ENCODE data around the gene GNAT2.

The GNAT2 gene

DNA sequence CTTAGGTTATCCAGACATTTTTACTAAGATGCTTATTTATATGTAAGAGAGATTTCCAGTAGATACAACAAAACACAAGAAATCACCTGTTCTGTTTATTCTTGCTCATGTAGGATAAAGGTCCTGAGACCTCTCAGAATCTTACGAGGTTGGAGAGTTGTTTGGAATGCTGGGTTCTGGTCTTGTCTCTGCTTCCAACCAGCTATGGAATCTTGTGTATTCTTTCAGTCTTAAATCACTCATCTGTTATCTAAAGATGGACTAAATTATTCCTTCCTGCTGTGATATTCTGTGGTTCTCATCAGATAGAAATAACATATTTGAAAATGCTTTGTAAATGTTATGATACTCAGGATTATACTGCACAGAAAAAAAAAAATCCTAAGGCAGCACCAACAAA is 21.3 kb downstream of the GNAT2 start:
- H3K9me3 ChIP-seq (replicated peaks in 1 of 11), result no peaks in the 10 kb centered on the region
- peaks cover 0 to 14% (median 0%) of the 10 kb centered on the region in 10 experiments; a peak in 4 of 20 replicates for H3K4me1 ChIP-seq
- H3K4me3 ChIP-seq, result no peak overlapping the region
- peaks cover 37 to 78% (median 50%) of the 10 kb centered on the region in 11 experiments for H3K36me3 ChIP-seq
- H4K20me1 ChIP-seq, result peaks cover 0 to 14% (median 0%) of the 10 kb centered on the region in 11 experiments; a peak in 3 of 22 replicates
- no peak overlapping the region for H3K4me2 ChIP-seq
- no peak overlapping the region for H3K27ac ChIP-seq
- no peaks in the 10 kb centered on the region for H3K27me3 ChIP-seq
- TF ChIP-seq Cebpa-rat (IDR thresholded peaks at IDR 0.05), result no peak
- no peak overlapping the region for H3K9ac ChIP-seq

DNA sequence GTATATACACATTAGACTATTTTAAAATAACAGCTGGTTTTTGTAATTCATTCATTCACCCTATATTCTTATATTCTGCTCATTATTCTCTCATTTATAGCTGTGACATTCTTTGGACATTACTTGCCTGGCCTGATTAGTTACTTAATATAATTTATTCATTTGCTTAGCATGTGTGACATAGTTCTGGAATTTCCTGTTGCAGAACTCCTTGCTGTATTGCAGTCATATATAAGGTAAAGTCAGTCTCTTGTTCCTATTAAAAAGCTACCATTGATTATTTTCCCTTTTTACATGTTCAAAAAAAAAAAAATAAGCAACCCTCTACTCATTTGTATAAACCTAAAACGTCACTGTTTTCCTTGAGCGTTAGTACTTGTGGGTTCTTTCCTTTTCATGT is 23.9 kb downstream of the GNAT2 start:
- no peak overlapping the region for H3K4me2 ChIP-seq
- no peak overlapping the region for H3K27ac ChIP-seq
- H3K36me3 ChIP-seq, result peaks cover 63 to 95% (median 76%) of the 10 kb centered on the region in 11 experiments
- peaks cover 0 to 37% (median 2%) of the 10 kb centered on the region in 11 experiments; a peak in 9 of 22 replicates for H4K20me1 ChIP-seq
- H3K27me3 ChIP-seq, result no peaks in the 10 kb centered on the region
- TF ChIP-seq Cebpa-rat (IDR thresholded peaks at IDR 0.05), result no peak
- H3K4me3 ChIP-seq, result no peak overlapping the region
- no peak overlapping the region for H3K9ac ChIP-seq
- H3K9me3 ChIP-seq (replicated peaks in 1 of 11), result no peaks in the 10 kb centered on the region
- peaks cover 0 to 14% (median 0%) of the 10 kb centered on the region in 10 experiments; a peak in 4 of 20 replicates for H3K4me1 ChIP-seq

DNA sequence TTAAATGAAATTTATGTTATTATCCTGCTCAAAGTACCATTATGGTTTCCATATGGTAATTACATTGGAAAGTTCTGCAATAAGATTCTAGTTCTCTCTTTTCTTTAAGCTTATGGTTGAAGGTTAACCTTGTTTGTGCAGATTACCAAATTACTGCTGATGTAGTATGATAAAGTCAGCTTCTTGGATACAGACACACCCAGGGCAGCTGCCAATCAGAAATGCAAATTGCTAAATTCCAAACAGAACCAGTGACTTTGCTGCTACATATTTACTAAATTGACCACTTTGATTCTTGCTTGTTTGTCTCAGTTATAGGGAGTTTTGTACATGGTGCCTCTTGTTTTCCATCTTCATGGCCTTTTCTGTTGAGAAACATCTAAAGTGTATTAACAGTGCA is 26.5 kb downstream of the GNAT2 start:
- no peak for TF ChIP-seq Cebpa-rat (IDR thresholded peaks at IDR 0.05)
- peaks cover 0 to 46% (median 7%) of the 10 kb centered on the region in 11 experiments; a peak in 10 of 22 replicates for H4K20me1 ChIP-seq
- H3K4me1 ChIP-seq, result no peaks in the 10 kb centered on the region
- H3K4me2 ChIP-seq, result no peak overlapping the region
- no peak overlapping the region for H3K4me3 ChIP-seq
- no peaks in the 10 kb centered on the region for H3K9me3 ChIP-seq (replicated peaks in 1 of 11)
- no peak overlapping the region for H3K27ac ChIP-seq
- H3K9ac ChIP-seq, result no peak overlapping the region
- no peaks in the 10 kb centered on the region for H3K27me3 ChIP-seq
- H3K36me3 ChIP-seq, result peaks cover 85 to 100% (median 97%) of the 10 kb centered on the region in 11 experiments

DNA sequence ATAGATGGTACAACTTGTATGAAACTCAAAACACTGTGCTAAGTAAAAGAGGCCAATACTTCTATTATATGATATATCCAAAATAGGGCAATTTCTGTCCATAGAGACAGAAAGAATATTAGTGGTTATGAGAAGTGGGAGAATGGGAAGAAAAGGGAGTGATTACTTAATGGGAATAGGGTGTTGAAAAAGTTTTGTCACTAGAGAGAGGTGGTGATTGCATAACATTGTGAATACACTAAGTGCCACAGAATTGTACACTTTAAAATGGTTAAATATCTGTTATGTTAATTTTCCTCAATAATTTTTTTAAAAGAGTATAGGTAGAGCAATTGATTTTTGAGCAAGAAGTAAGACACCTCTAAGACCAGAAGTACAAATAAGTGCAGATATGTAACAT is 29.7 kb downstream of the GNAT2 start:
- peaks cover 96 to 100% (median 99%) of the 10 kb centered on the region in 11 experiments for H3K36me3 ChIP-seq
- no peak for TF ChIP-seq Cebpa-rat (IDR thresholded peaks at IDR 0.05)
- H3K9me3 ChIP-seq (replicated peaks in 1 of 11), result no peaks in the 10 kb centered on the region
- peaks cover 0 to 60% (median 8%) of the 10 kb centered on the region in 11 experiments; a peak in 11 of 22 replicates for H4K20me1 ChIP-seq
- H3K27me3 ChIP-seq, result no peaks in the 10 kb centered on the region
- H3K4me2 ChIP-seq, result no peak overlapping the region
- no peak overlapping the region for H3K27ac ChIP-seq
- H3K9ac ChIP-seq, result no peak overlapping the region
- H3K4me1 ChIP-seq, result no peaks in the 10 kb centered on the region
- H3K4me3 ChIP-seq, result no peak overlapping the region

DNA sequence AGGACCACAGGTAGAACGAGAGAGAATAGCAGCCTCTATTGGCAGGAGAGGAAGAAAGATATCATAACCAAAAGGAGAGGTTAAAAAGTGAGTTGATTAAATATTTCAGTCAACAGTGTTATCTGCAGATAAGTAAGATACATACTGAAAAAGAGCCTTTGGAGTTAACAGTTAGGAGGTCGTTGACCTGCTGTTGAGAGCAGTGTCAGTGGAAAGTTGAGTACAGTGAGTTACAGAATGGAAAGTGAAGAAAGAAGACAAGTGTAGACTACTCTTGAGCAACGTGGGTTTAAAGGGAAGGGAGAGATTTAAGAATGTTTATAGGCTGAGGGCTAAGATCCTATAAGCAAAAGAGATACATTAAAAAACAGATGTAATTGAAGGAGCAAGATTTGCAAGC is 30.2 kb downstream of the GNAT2 start:
- Histone ChIP-seq H3K36me3 (peaks cover 96 to 100% (median 100%) of the 10 kb centered on the region in 11 experiments), H3K4me3 (no peak overlapping the region), H3K9me3 (replicated peaks in 1 of 11) (no peaks in the 10 kb centered on the region), H3K9ac (no peak overlapping the region), H3K27ac (no peak overlapping the region), H4K20me1 (peaks cover 0 to 64% (median 8%) of the 10 kb centered on the region in 11 experiments; a peak in 11 of 22 replicates), H3K4me1 (no peaks in the 10 kb centered on the region), H3K27me3 (no peaks in the 10 kb centered on the region), H3K4me2 (no peak overlapping the region)
- TF ChIP-seq Cebpa-rat (IDR thresholded peaks at IDR 0.05), result no peak

DNA sequence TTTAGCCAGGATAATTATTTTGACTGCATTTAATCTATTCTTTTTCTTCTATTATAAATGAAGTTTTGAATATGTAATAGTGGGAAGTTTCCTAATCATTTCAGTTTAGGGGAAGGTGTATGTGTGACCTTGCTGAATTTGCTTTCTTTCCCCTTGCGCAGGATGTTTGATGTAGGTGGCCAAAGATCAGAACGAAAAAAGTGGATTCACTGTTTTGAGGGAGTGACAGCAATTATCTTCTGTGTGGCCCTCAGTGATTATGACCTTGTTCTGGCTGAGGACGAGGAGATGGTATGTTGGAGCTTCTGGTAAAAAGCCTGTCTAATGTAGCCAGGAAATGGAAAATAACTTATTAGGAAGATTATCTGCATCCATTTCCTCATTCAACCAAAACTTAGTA is 33.4 kb downstream of the GNAT2 start:
- Histone ChIP-seq H3K9me3 (replicated peaks in 1 of 11) (no peaks in the 10 kb centered on the region), H3K4me2 (no peak overlapping the region), H3K27me3 (no peaks in the 10 kb centered on the region), H3K36me3 (peaks cover 98 to 100% (median 100%) of the 10 kb centered on the region in 11 experiments), H3K4me1 (no peaks in the 10 kb centered on the region), H3K27ac (no peak overlapping the region), H4K20me1 (peaks cover 0 to 74% (median 18%) of the 10 kb centered on the region in 11 experiments; a peak in 13 of 22 replicates), H3K4me3 (no peak overlapping the region), H3K9ac (no peak overlapping the region)
- no peak for TF ChIP-seq Cebpa-rat (IDR thresholded peaks at IDR 0.05)

DNA sequence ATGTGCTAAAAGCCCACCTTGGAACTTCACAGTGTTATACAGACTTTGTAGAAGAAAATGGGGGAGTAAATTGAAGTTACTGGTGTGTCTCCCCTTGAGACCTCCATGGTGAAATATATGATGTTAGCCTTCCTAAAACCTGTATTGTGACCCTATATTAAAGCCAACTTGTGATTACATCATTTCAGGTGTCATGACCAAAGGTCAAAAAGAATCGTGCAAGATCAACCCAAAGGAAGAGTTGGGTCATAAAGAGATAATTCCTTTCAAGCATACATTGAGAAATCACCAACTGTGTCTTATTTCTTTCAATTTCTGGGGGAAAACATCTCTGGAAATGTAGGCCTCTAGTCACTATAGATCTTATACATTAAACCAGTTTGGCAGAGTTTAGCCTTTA is 34.6 kb downstream of the GNAT2 start:
- Histone ChIP-seq H3K9me3 (replicated peaks in 1 of 11) (no peaks in the 10 kb centered on the region), H3K4me2 (no peak overlapping the region), H3K4me3 (no peak overlapping the region), H3K27me3 (no peaks in the 10 kb centered on the region), H3K36me3 (peaks cover 98 to 100% (median 100%) of the 10 kb centered on the region in 11 experiments), H3K9ac (no peak overlapping the region), H3K4me1 (no peaks in the 10 kb centered on the region), H3K27ac (no peak overlapping the region), H4K20me1 (peaks cover under 1 to 74% (median 25%) of the 10 kb centered on the region in 11 experiments; a peak in 13 of 22 replicates)
- no peak for TF ChIP-seq Cebpa-rat (IDR thresholded peaks at IDR 0.05)

DNA sequence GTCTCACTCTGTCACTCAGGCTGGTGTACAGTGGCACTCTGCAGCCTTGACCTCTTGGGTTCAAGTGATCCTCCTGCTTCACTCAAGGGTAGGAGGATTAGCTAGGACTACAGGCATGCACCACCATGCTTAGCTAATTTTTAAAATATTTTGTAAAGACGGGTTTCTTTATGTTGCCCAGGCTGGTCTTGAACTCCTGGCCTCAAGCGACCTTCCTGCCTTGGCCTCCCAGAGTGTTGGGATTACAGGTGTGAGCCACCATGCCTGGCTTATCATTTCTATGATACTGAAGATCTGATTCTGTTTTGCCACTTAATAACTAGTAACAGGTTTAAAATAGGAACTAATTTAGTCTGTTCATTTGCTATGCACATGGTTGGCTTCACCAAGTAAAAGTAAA is 37.4 kb downstream of the GNAT2 start:
- Histone ChIP-seq H3K27ac (no peak overlapping the region), H3K4me1 (peaks cover 0 to 11% (median 0%) of the 10 kb centered on the region in 10 experiments; a peak in 3 of 20 replicates), H3K9me3 (replicated peaks in 1 of 11) (no peaks in the 10 kb centered on the region), H4K20me1 (peaks cover 6 to 92% (median 30%) of the 10 kb centered on the region in 11 experiments; a peak in 14 of 22 replicates), H3K9ac (no peak overlapping the region), H3K27me3 (no peaks in the 10 kb centered on the region), H3K36me3 (peaks cover 97 to 100% (median 100%) of the 10 kb centered on the region in 11 experiments), H3K4me3 (no peak overlapping the region), H3K4me2 (no peak overlapping the region)
- no peak for TF ChIP-seq Cebpa-rat (IDR thresholded peaks at IDR 0.05)

DNA sequence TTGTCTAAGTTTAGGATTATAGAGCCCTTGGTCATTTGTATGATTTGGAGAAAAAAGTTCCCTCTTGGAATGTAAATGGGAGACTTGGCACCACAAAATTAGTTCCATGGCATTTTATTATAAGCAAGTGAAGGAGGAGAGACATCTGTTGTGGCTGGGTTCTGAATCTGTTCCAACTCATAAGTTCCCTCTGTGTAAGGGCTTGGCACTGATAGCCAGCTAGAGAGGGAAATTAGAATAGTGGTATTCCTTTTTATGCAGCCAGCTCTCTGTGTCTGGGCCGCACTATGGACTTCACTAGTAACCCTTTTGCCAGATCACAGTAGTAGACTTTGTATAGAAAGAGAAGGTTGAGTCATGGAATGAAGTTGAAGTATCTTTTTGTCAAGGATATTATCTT is 39.9 kb downstream of the GNAT2 start:
- Histone ChIP-seq H4K20me1 (peaks cover 13 to 96% (median 37%) of the 10 kb centered on the region in 11 experiments; a peak in 19 of 22 replicates), H3K9me3 (replicated peaks in 1 of 11) (no peaks in the 10 kb centered on the region), H3K4me1 (peaks cover 0 to 34% (median 0%) of the 10 kb centered on the region in 10 experiments; a peak in 7 of 20 replicates), H3K4me2 (no peak overlapping the region), H3K4me3 (no peak overlapping the region), H3K27me3 (no peaks in the 10 kb centered on the region), H3K9ac (no peak overlapping the region), H3K27ac (no peak overlapping the region), H3K36me3 (peaks cover 84 to 100% (median 99%) of the 10 kb centered on the region in 11 experiments)
- TF ChIP-seq Cebpa-rat (IDR thresholded peaks at IDR 0.05), result no peak

DNA sequence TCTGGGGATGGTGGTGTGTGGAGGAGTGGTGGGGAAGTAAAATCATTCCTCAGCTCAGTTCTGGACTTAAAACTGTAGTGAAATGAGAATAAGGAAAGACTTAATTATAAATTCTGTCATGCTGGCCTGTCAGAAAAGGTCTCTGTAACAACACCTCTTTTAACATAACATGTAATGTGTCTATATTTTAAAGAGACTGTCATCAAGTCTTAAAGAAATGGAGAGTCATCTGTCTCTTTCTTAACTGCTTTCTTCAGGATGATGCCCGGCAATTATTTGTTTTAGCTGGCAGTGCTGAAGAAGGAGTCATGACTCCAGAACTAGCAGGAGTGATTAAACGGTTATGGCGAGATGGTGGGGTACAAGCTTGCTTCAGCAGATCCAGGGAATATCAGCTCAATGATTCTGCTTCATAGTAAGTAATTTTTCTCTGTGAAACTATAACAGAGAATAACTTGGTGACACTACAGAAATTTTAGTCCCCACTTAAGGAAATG is 40.4 kb downstream of the GNAT2 start:
- no peak overlapping the region for H3K9ac ChIP-seq
- peaks cover 79 to 100% (median 98%) of the 10 kb centered on the region in 11 experiments for H3K36me3 ChIP-seq
- H3K4me3 ChIP-seq, result no peak overlapping the region
- no peak overlapping the region for H3K27ac ChIP-seq
- H3K4me2 ChIP-seq, result no peak overlapping the region
- no peak for TF ChIP-seq Cebpa-rat (IDR thresholded peaks at IDR 0.05)
- no peaks in the 10 kb centered on the region for H3K27me3 ChIP-seq
- H3K9me3 ChIP-seq (replicated peaks in 1 of 11), result no peaks in the 10 kb centered on the region
- peaks cover 0 to 39% (median 2%) of the 10 kb centered on the region in 10 experiments; a peak in 9 of 20 replicates for H3K4me1 ChIP-seq
- H4K20me1 ChIP-seq, result peaks cover 18 to 96% (median 41%) of the 10 kb centered on the region in 11 experiments; a peak in 20 of 22 replicates

All from BLaER1 treated with 17β-estradiol and CSF1 and Interleukin-3, amounts not matched to agents 10 nM and 100 nM (cell line).